ENCODE results near the gene TAGLN2. TPM values are rescaled to one million over a fixed set of nuclear protein-coding genes. Genes with fewer than 3 reads are reported as not detected.

TAGLN2 gene
- polyA plus RNA-seq, 3 donors, result 658 to 1,259 (median 918) TPM

DNA sequence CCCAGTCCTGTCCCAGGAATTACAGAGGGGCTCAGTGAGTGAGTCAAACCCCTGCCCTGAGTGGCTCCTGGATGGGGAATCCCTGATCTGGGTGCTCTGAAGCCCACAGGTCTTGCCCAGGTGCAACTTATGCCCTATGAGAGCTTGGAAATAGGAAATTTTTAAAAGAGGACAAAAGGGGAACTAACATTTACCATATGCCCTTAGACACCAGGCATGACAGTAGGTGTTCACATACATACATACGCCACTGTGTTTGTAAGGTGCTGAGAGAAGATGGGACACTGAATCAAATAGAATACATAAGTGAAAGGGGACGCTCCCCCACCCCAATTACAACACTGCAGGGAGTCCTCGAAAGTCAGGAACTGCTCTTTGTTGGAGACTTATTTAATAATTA lies 26.8 kb downstream of the TAGLN2 start:
- no peaks in the 10 kb centered on the region for H3K36me3 ChIP-seq (replicated peaks in 1 of 2; ENCODE audit: control insufficient read depth in 1 of 2, insufficient read depth in 2 of 2, low read length in 2 of 2)
- peaks cover 47 to 60% of the 10 kb centered on the region in 2 donors for H3K4me1 ChIP-seq (ENCODE audit: control insufficient read depth in 1 of 2, insufficient read depth in 2 of 2, low read length in 2 of 2)
- no peaks in the 10 kb centered on the region for H3K27me3 ChIP-seq (ENCODE audit: control insufficient read depth in 2 of 2, insufficient read depth in 2 of 2, low read length in 2 of 2)
- Mint-ChIP-seq H3K9me3 (peaks cover 0 to 3% (median 0%) of the 10 kb centered on the region in 7 donors), H3K4me3 (no peak overlapping the region), H3K36me3 (peaks cover 2 to 3% of the 10 kb centered on the region in 2 donors), H3K27ac (peak overlapping the region; percentile 86 to 93 (median 90)), H3K4me1 (peaks cover 50% of the 10 kb centered on the region), H3K27me3 (ENCODE audit: low read depth in 3 of 3) (peaks cover 3 to 6% (median 4%) of the 10 kb centered on the region in 3 donors)
- no peak overlapping the region for H2AFZ ChIP-seq (ENCODE audit: insufficient read depth, low read depth, low read length, poor library complexity, severe bottlenecking)
- H3K4me2 ChIP-seq (replicated peaks; ENCODE audit: extremely low read depth, low read length, poor library complexity, severe bottlenecking), result no peak overlapping the region
- H3K9me3 ChIP-seq (replicated peaks in 1 of 2; ENCODE audit: control insufficient read depth in 1 of 2, insufficient read depth in 1 of 2, low read length in 2 of 2), result no peaks in the 10 kb centered on the region
- WGBS (ENCODE audit: insufficient coverage), result no CpG with 5 or more reads among the region's 3 CpGs
- H3K79me2 ChIP-seq (ENCODE audit: insufficient read depth, low read length), result no peaks in the 10 kb centered on the region
- no peak for TF ChIP-seq CTCF (IDR thresholded peaks at IDR 0.05)
- no peaks in the 10 kb centered on the region for H4K20me1 ChIP-seq (ENCODE audit: insufficient read depth, low read length)
- peak in 2 of 3 donors; percentile 42 to 49 for DNase-seq
- intact Hi-C loops (cut with micrococcal nuclease), result no loop called here
- peak overlapping the region in 1 of 2 donors; percentile 56 for H3K27ac ChIP-seq (ENCODE audit: low read depth in 1 of 2, low read length in 2 of 2)
- no peak overlapping the region for H3K9ac ChIP-seq (ENCODE audit: insufficient read depth, low read length, poor library complexity, severe bottlenecking)
- no peak overlapping the region for H3K4me3 ChIP-seq (replicated peaks in 1 of 3; ENCODE audit: low read depth in 2 of 3, low read length in 3 of 3)

DNA sequence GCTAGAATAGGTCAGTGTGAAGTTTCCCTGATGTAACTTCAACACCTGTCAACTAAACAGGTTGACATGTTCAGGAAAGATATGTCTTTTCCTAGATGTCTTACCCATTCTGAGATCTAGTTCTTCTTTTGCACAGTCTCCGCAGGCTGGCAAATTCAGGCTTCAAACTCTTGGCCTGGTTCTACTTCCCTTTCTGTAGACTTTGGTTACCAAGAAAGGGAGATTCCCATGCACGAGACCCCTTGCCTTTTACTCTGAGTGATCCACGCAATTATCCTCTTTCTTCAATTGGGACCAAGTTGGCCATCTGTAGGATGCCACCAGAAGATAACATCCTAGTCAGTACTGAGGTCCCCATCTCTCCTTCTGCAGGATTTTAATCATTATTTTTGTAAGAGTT lies 27.3 kb downstream of the TAGLN2 start:
- Histone ChIP-seq H3K4me3 (replicated peaks in 1 of 3; ENCODE audit: low read depth in 2 of 3, low read length in 3 of 3) (no peak overlapping the region), H2AFZ (ENCODE audit: insufficient read depth, low read depth, low read length, poor library complexity, severe bottlenecking) (no peak overlapping the region), H4K20me1 (ENCODE audit: insufficient read depth, low read length) (no peaks in the 10 kb centered on the region), H3K79me2 (ENCODE audit: insufficient read depth, low read length) (no peaks in the 10 kb centered on the region), H3K27ac (ENCODE audit: low read depth in 1 of 2, low read length in 2 of 2) (peak overlapping the region in 1 of 2 donors; percentile 56), H3K36me3 (replicated peaks in 1 of 2; ENCODE audit: control insufficient read depth in 1 of 2, insufficient read depth in 2 of 2, low read length in 2 of 2) (no peaks in the 10 kb centered on the region), H3K4me1 (ENCODE audit: control insufficient read depth in 1 of 2, insufficient read depth in 2 of 2, low read length in 2 of 2) (peaks cover 47 to 60% of the 10 kb centered on the region in 2 donors), H3K9me3 (replicated peaks in 1 of 2; ENCODE audit: control insufficient read depth in 1 of 2, insufficient read depth in 1 of 2, low read length in 2 of 2) (no peaks in the 10 kb centered on the region), H3K9ac (ENCODE audit: insufficient read depth, low read length, poor library complexity, severe bottlenecking) (no peak overlapping the region), H3K4me2 (replicated peaks; ENCODE audit: extremely low read depth, low read length, poor library complexity, severe bottlenecking) (no peak overlapping the region), H3K27me3 (ENCODE audit: control insufficient read depth in 2 of 2, insufficient read depth in 2 of 2, low read length in 2 of 2) (no peaks in the 10 kb centered on the region)
- 17% methylated on average over 1 of the region's 3 CpGs for WGBS (ENCODE audit: insufficient coverage)
- Mint-ChIP-seq H3K27me3 (ENCODE audit: low read depth in 3 of 3) (peaks cover 3 to 6% (median 4%) of the 10 kb centered on the region in 3 donors), H3K36me3 (peaks cover 2 to 3% of the 10 kb centered on the region in 2 donors), H3K27ac (peak overlapping the region; percentile 79 to 93 (median 87)), H3K9me3 (peaks cover 0 to 2% (median 0%) of the 10 kb centered on the region in 7 donors), H3K4me1 (peaks cover 50% of the 10 kb centered on the region), H3K4me3 (peak overlapping the region in 1 of 2 donors; percentile 48)
- DNase-seq, result peak; percentile 69 to 85 (median 84)
- no peak for TF ChIP-seq CTCF (IDR thresholded peaks at IDR 0.05)
- intact Hi-C loops (cut with micrococcal nuclease), result no loop called here

All from CD14-positive monocyte (primary cell).